ENCODE measurements around the gene PSD4. TPM values are rescaled to one million over a fixed set of nuclear protein-coding genes. Genes with fewer than 3 reads are reported as not detected.

Gene PSD4
- total and polyA plus RNA-seq, 5 experiments from 2014 or later: 22.8 to 124 (median 44.1) TPM

- ATAC-seq (no peak), DNase-seq (no peak)
- peaks cover 18 to 34% (median 28%) of the 10 kb centered on the region in 4 donors for H3K4me1 Mint-ChIP-seq
- H3K36me3 Mint-ChIP-seq: no peaks in the 10 kb centered on the region
- H3K4me3 Mint-ChIP-seq: no peak overlapping the region
- POLR2A ChIA-PET: interaction anchor here (0.6 kb wide), 1 partner anchor 90 kb away, joined by 3 read pairs; no protein-coding TSS in a partner anchor
- no peaks in the 10 kb centered on the region for H3K9me3 Mint-ChIP-seq
- H3K27me3 Mint-ChIP-seq: no peaks in the 10 kb centered on the region
- no peak overlapping the region for H3K27ac Mint-ChIP-seq
Observed at GRCh38 chr2:113215056-113215455, 41.3 kb downstream of the PSD4 start.

GRCh38 chr2:113216321-113216720 lies 42.5 kb downstream of the PSD4 start:
- no peak overlapping the region for H3K4me3 Mint-ChIP-seq
- H3K4me1 Mint-ChIP-seq: peaks cover 15 to 34% (median 28%) of the 10 kb centered on the region in 4 donors
- H3K9me3 Mint-ChIP-seq: no peaks in the 10 kb centered on the region
- peak overlapping the region in 1 of 10 donors; percentile 7 for H3K27ac Mint-ChIP-seq
- no peak for ATAC-seq
- no peaks in the 10 kb centered on the region for H3K36me3 Mint-ChIP-seq
- DNase-seq: no peak
- POLR2A ChIA-PET: interaction anchor here (0.9 to 1.3 kb wide), 2 partner anchors 12 to 20 kb away, joined by 3 read pairs; no protein-coding TSS in a partner anchor
- no peaks in the 10 kb centered on the region for H3K27me3 Mint-ChIP-seq

DNA sequence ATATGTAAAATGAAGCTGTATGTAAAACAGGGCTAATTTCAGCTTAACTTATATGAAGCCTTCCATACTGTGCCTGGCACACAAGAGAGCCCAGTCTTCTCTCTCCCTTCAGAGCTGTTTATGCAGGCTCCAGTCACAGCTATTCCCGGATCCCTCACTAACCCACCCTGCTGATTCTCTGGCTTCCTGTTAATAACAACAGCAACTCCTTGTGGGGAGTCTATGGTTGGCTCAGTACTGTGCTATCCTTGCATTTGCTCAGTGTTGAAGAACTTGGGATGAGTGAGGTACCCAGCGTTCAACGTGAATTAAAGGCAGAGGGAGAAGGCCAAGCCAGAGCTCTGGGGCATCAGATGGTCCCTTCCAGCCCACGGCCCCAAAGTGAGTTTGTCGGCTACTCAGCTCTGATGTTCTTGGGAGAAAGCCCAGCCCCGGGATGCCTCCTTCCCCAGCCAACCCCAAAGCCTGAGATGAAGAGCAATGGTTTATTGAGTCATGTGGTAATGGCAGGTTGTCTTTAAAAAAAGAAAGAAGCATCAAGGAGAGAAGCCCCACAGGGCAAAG lies 43.2 kb downstream of the PSD4 start:
- DNase-seq (no peak), ATAC-seq (no peak)
- Mint-ChIP-seq H3K4me3 (peak overlapping the region in 5 of 10 donors; percentile 30 to 77 (median 70)), H3K9me3 (no peaks in the 10 kb centered on the region), H3K27me3 (no peaks in the 10 kb centered on the region), H3K36me3 (no peaks in the 10 kb centered on the region), H3K4me1 (peaks cover 15 to 34% (median 28%) of the 10 kb centered on the region in 4 donors), H3K27ac (peak overlapping the region in 2 of 10 donors; percentile 36 to 94)
- POLR2A ChIA-PET: interaction anchor here (0.6 to 1.3 kb wide), 4 partner anchors 13 to 67 kb away, joined by 3 read pairs; no protein-coding TSS in a partner anchor

GRCh38 chr2:113217455-113218282 lies 43.9 kb downstream of the PSD4 start:
- H3K27ac Mint-ChIP-seq: peak overlapping the region in 5 of 10 donors; percentile 36 to 94 (median 68)
- peak in 1 of 2 donors; percentile 53 for ATAC-seq
- peaks cover 15 to 34% (median 28%) of the 10 kb centered on the region in 4 donors for H3K4me1 Mint-ChIP-seq
- H3K36me3 Mint-ChIP-seq: no peaks in the 10 kb centered on the region
- peak in 1 of 10 donors; percentile 11 for DNase-seq
- POLR2A ChIA-PET: interaction anchor here (1.0 to 1.3 kb wide), 2 partner anchors 13 to 24 kb away, joined by 3 read pairs; no protein-coding TSS in a partner anchor
- peak overlapping the region in 7 of 10 donors; percentile 59 to 77 (median 68) for H3K4me3 Mint-ChIP-seq
- no peaks in the 10 kb centered on the region for H3K27me3 Mint-ChIP-seq
- no peaks in the 10 kb centered on the region for H3K9me3 Mint-ChIP-seq

DNA sequence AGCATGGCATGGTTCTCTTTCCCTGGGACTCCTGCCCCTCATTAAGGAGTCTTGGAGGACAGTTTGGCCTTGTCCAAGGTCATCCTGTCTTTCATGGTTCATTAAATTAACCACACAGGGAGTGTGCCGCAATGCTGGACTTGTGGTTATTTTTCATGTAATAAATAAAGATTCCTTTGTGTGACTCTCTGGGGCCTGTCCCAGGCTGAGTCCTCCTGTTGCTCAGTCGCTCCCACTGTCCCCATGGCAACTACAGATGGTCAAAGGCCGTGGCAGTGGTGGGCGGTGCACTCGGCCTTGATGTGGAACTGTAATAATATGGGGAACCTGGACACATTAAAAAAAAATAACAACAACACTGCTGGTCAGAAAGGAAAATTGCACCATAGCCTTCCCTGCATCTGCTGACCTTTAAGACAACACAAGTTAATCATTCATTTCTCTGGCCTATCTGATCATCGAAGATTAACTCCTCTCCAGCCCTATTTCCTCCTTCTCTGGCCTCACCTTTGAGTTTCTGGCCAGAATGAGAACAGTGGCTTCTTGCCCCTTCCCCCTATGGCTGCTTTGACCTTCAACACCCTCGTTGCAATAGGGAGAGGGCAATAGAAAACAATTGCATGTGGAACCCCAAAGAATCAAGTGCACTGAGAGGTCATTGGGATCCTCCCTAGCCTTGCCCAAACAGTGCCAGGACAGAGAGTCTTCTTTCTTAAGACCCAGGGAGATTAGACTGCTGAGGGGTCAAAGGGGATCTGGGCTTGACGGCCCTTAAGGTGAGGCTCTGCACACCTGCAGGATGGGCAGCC lies 44.7 kb downstream of the PSD4 start:
- peaks cover 15 to 34% (median 28%) of the 10 kb centered on the region in 4 donors for H3K4me1 Mint-ChIP-seq
- no peak for ATAC-seq
- H3K4me3 Mint-ChIP-seq: peak overlapping the region in 3 of 10 donors; percentile 14 to 68 (median 53)
- no peaks in the 10 kb centered on the region for H3K27me3 Mint-ChIP-seq
- DNase-seq: no peak
- H3K27ac Mint-ChIP-seq: peak overlapping the region in 4 of 10 donors; percentile 21 to 94 (median 65)
- H3K36me3 Mint-ChIP-seq: no peaks in the 10 kb centered on the region
- POLR2A ChIA-PET: no interaction called here
- H3K9me3 Mint-ChIP-seq: no peaks in the 10 kb centered on the region

DNA sequence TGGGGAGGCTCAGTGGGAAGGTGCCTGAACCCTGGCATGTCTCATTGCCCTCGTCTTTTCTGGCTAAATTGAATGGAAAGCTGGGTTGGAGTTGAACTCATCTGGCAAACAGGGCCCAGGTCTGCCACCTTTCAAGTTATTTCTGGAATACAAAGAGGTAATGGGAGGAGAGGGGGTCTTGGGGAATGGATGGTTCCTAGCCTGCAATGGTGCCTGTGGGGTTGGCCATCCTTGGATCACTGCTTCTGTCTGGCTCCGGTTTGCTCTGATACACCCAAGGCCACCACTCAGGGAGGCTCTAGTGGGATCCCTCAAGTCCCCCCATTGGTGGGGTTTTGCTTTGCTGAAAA lies 45.3 kb downstream of the PSD4 start:
- Mint-ChIP-seq H3K4me3 (no peak overlapping the region), H3K9me3 (no peaks in the 10 kb centered on the region), H3K27ac (no peak overlapping the region), H3K36me3 (no peaks in the 10 kb centered on the region), H3K27me3 (no peaks in the 10 kb centered on the region), H3K4me1 (peaks cover 15 to 34% (median 28%) of the 10 kb centered on the region in 4 donors)
- DNase-seq: no peak
- POLR2A ChIA-PET: interaction anchor here (1.1 to 1.9 kb wide), 2 partner anchors 14 to 32 kb away, joined by 3 to 7 read pairs; no protein-coding TSS in a partner anchor
- ATAC-seq: no peak

- peaks cover 0 to 1% (median 0%) of the 10 kb centered on the region in 5 donors for H3K27me3 Mint-ChIP-seq
Observed at GRCh38 chr2:113219525-113219888, 45.7 kb downstream of the PSD4 start.

DNA sequence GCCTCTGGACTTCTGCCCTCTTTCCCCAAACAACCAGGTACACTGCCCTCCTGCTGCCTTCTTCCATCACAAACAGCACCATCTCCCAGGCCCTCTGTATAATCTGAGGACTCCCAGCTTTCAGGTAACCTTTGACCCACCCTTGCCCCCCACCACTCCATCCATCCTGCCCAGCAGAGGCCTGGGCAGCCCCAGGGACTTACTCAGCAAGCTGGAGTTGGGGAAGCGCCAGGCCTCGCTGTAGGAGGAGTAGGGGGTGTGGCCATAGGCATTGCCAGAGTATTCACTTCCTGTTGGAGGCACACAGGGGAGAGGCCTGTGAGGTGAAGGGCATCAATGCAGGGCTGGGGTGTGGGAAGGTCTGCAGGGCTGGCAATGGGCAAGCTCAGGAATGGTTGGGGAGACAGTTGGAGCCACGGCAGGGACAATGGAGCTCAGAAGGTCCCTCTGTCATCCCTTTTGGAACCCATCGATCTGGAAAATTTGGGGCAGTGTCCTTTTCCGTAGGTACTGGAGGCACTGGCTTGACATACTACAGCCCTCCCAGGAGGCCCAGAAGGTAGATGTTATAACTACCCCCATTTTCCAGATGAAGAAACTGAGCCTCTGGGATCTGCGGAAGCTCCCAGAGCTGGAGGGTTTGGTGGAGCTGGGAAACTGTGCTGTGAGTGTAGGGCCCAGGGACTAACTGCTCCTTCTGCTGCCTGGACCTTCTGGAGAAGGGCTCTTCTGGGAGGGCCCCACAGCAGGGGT lies 46.3 kb downstream of the PSD4 start:
- H3K4me3 Mint-ChIP-seq: no peak overlapping the region
- H3K27ac Mint-ChIP-seq: peak overlapping the region in 1 of 10 donors; percentile 48
- no peaks in the 10 kb centered on the region for H3K36me3 Mint-ChIP-seq
- no peak for ATAC-seq
- peaks cover 0 to 2% (median 0%) of the 10 kb centered on the region in 5 donors for H3K27me3 Mint-ChIP-seq
- H3K9me3 Mint-ChIP-seq: no peaks in the 10 kb centered on the region
- H3K4me1 Mint-ChIP-seq: peaks cover 15 to 29% (median 26%) of the 10 kb centered on the region in 4 donors
- POLR2A ChIA-PET: interaction anchor here (1.1 to 1.9 kb wide), 2 partner anchors 15 to 31 kb away, joined by 3 to 7 read pairs; no protein-coding TSS in a partner anchor
- no peak for DNase-seq

More at GRCh38 chr2:113219525-113219888, 45.7 kb downstream of the PSD4 start:
- no peak for ATAC-seq
- DNase-seq: no peak
- Mint-ChIP-seq H3K36me3 (no peaks in the 10 kb centered on the region), H3K9me3 (no peaks in the 10 kb centered on the region), H3K27ac (peak overlapping the region in 2 of 10 donors; percentile 14 to 39), H3K4me3 (no peak overlapping the region), H3K4me1 (peaks cover 15 to 32% (median 28%) of the 10 kb centered on the region in 4 donors)
- POLR2A ChIA-PET: interaction anchor here (1.1 to 1.9 kb wide), 2 partner anchors 15 to 31 kb away, joined by 3 to 7 read pairs; no protein-coding TSS in a partner anchor

DNA sequence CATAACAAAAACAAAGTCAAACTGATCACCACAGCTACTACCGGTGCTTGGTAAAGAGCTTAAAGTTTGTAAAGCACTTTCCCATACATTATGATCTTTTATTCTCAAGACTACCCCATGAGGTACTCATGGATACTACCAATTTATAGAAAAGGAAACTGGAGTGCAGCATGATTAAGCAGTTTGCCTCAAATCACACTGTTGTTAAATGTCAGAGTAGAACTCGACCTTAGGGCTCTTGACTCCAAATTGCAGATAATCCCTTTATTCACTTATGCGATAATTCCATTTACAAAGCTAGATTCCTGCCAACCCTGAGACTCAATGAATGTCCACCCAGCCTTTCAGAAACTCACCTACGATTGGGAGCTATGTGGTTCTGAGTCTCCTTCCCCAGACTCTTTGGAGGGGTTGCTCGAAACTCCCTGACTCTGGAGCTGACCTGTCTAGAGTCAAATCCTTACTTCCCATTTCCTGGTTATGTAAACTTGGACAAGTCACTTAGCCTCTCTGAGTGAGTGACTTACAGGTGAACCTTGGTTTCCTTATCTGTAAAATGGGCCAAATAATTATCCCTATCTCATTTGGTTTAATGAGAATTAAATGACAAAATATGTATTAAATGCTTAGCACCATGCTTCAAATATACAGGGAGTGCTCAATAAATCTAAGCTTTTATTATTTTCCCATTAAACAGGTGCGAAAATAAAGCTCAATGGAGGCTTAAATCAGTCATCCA lies 47.4 kb downstream of the PSD4 start:
- Mint-ChIP-seq H3K9me3 (no peaks in the 10 kb centered on the region), H3K36me3 (no peaks in the 10 kb centered on the region), H3K27me3 (peaks cover 0 to 2% (median 0%) of the 10 kb centered on the region in 5 donors), H3K4me3 (no peak overlapping the region), H3K4me1 (peaks cover 15 to 29% (median 26%) of the 10 kb centered on the region in 4 donors), H3K27ac (no peak overlapping the region)
- DNase-seq: no peak
- no peak for ATAC-seq
- POLR2A ChIA-PET: interaction anchor here (1.0 to 1.9 kb wide), 2 partner anchors 14 to 16 kb away, joined by 3 to 7 read pairs; no protein-coding TSS in a partner anchor

GRCh38 chr2:113221846-113222245 lies 48.1 kb downstream of the PSD4 start:
- POLR2A ChIA-PET: interaction anchor here (1.0 kb wide), 1 partner anchor 13 kb away, joined by 3 read pairs; no protein-coding TSS in a partner anchor
- no peak for ATAC-seq

GRCh38 chr2:113223813-113224212 lies 50.0 kb downstream of the PSD4 start:
- ATAC-seq (no peak), DNase-seq (no peak)
- Mint-ChIP-seq H3K4me1 (peaks cover under 1 to 11% (median 3%) of the 10 kb centered on the region in 4 donors), H3K9me3 (no peaks in the 10 kb centered on the region), H3K36me3 (no peaks in the 10 kb centered on the region), H3K27me3 (peaks cover 0 to 2% (median 0%) of the 10 kb centered on the region in 5 donors), H3K27ac (no peak overlapping the region), H3K4me3 (no peak overlapping the region)
- POLR2A ChIA-PET: no interaction called here

More at GRCh38 chr2:113221846-113222245, 48.1 kb downstream of the PSD4 start:
- Mint-ChIP-seq H3K27me3 (peaks cover 0 to 2% (median 0%) of the 10 kb centered on the region in 5 donors), H3K27ac (no peak overlapping the region), H3K9me3 (no peaks in the 10 kb centered on the region), H3K4me1 (peaks cover 14 to 25% (median 23%) of the 10 kb centered on the region in 4 donors), H3K4me3 (no peak overlapping the region), H3K36me3 (no peaks in the 10 kb centered on the region)
- no peak for DNase-seq

All from naive thymus-derived CD8-positive, alpha-beta T cell (primary cell).